Midbrain (tissue), 1 donor: ENCODE results near the gene FHIT.

Source experiments
- DNase-seq: peaks from one replicate; lab custom pipeline; 2025; lab: John Stamatoyannopoulos, UW

Gene FHIT

DNA sequence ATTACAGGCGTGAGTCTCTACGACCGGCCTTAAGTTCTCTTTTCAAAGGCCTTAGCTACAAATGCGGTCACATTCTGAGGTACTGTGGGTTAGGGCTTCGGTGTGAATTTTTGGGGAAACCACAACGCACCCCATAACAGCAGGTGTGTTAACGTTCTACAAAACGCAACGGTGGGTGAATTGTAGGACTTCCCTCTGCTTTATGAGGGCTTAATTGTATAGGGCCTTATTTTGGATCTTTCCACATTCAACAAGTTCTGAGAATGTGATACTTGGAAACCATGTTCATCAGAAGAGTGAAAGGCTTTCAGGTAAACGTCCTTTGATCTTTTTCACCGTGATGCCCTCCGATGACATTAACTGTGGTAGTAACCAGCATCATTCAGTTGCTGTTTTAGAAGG is 1202.8 kb downstream of the FHIT start:
- DNase-seq = no peak

DNA sequence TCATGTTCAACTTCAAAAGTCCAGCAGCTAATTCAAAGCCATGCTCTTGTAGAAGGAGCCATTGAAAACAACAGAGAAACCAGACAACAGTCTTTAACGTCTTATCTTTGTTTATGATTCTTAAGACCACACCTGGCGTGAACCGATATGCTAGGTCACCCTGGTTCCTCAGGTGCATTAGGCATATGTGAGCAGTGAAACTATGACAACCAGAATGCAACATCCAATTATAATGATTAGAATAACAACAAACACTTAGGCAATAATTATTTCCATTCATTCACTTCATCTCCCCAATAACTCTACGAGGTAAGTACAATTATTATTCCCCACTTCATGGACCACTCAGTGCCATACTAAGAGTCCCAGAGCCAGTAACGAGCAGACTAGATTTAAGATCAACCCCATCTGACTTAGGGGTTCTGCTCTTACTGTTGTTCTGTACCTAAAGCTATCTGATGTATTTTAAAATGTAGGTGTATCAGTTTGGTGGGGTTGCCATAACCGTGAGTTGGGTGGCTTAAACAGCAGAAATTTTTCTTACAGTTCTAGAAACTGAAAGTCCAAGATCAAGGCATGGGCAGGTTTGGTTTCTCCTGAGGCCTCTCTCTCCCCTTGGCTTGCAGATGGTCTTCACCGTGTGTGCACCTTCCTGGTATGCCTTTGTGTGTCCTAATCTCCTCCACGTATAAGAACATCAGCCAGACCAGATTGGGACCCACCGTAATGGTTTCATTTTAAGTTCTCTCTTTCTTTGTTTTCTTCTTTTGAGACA is 1203.6 kb downstream of the FHIT start:
- no peak for DNase-seq

DNA sequence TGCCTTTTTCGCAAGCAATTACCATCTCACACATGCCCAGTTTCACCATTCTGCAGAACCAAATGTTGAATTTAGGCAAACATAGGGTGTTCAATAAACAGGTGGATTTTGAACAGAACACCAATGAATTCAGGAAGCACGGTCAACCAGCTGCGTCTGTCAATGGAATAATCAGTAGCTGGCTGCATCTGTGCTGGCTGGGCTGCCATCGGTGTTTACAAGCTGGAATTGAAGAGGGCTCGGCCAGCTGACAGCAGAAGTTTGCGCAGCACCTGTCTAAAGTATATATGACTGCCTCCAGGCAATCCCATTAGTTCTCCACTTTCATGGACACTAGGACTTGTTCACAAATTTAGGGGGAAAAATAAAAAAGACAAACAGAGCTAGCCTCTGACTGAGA is 1205.0 kb downstream of the FHIT start:
- no peak for DNase-seq

GRCh38 chr3:60045686-60046085 is 1205.6 kb downstream of the FHIT start:
- no peak for DNase-seq

DNA sequence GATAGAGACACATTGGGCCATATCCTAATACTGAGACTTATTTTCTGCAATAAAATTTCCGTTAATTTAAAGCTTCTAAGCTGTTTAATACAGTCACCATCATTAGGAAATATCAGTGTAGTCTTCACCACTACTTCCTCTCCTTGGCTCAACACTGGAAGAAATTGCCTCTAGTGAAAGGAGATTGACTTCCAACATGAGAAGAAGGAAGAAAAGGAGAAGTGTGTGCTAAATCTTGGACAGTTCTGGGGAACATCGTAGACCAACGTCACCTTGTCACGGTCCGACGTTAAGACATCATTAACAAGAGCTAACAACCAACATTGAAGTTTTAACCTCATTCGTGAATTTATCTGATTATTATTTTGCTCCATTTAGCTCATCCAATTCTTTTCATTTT is 1214.4 kb downstream of the FHIT start:
- DNase-seq = no peak

GRCh38 chr3:60033901-60034453 is 1217.3 kb downstream of the FHIT start:
- no peak for DNase-seq

GRCh38 chr3:60030982-60031381 is 1220.3 kb downstream of the FHIT start:
- no peak for DNase-seq

GRCh38 chr3:60028233-60028632 is 1223.0 kb downstream of the FHIT start:
- DNase-seq = no peak

GRCh38 chr3:60027335-60027734 is 1223.9 kb downstream of the FHIT start:
- no peak for DNase-seq

- no peak for DNase-seq
Measured at GRCh38 chr3:60025096-60026050, 1225.9 kb downstream of the FHIT start.

GRCh38 chr3:60024400-60024799 is 1226.9 kb downstream of the FHIT start:
- DNase-seq = no peak

- no peak for DNase-seq
Measured at GRCh38 chr3:60023189-60023588, 1228.1 kb downstream of the FHIT start.

GRCh38 chr3:60017631-60018030 is 1233.6 kb downstream of the FHIT start:
- no peak for DNase-seq

DNA sequence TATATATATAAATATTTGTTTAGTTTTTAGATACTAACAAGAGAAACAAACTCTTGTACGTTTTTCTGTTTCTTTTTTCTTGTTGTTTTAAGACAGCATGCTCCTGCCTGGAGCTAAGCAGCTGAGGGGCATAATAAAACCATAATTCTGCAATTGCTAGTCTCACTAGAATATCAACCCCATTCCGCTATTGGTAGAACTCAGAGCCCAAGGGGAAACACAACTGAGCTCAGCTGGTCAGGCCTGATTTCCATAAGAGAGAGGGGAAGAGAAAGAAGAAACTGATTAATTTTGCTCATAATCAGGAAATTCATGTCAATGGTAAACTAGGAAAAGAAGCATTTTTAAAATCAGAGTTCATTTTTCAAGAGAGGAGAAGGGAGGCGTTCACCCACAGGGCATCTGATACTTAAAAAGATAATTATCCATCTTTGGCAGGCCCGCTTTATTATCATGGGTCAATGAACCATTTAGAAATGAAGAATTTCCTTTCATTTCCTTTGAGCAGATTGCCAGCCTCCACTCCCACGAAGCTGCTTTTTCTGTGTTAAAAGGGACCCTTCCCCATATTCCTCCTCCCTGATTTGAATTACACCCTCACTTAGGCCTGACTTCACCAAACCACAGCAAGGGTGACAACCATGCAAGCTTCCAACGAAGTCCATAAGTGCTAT is 1236.1 kb downstream of the FHIT start:
- no peak for DNase-seq

DNA sequence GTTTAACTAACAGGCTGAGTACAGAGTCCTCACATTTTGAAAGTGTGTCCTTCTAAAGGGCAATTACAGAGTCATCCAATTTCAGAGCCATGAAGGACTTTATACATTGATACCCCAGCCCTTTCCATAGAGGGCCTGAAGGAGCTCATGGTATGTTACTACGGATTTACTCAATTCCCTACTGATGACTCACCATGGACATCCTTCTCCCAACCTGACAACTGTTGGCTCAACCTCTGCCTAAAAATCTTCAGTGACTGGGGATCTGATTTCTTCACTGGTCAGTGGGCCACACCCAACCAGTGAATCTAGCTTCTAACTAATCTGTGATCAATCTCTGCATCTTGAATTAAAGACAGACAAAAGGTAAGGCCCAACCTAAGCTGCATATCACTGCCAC is 1238.0 kb downstream of the FHIT start:
- DNase-seq = no peak

GRCh38 chr3:60011218-60011617 is 1240.0 kb downstream of the FHIT start:
- DNase-seq = no peak

DNA sequence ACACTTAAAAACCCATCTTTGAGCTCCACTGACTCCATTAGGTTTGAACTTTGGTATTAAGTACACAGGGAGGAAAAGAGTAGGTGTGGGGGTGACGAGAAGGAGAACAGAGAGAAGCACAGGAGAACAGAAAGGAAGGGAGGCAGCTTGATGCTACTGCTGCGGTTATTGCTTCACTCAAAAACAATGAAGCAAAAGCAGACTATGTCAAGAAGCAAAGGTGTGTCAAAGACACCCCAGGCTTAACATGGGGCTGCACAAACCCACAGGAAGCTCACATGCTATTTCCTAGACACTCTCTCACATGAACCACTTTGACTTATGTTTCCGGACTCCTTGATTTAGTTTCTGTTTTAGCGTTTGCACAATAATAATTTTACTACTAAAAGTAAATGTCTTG is 1240.5 kb downstream of the FHIT start:
- no peak for DNase-seq

DNA sequence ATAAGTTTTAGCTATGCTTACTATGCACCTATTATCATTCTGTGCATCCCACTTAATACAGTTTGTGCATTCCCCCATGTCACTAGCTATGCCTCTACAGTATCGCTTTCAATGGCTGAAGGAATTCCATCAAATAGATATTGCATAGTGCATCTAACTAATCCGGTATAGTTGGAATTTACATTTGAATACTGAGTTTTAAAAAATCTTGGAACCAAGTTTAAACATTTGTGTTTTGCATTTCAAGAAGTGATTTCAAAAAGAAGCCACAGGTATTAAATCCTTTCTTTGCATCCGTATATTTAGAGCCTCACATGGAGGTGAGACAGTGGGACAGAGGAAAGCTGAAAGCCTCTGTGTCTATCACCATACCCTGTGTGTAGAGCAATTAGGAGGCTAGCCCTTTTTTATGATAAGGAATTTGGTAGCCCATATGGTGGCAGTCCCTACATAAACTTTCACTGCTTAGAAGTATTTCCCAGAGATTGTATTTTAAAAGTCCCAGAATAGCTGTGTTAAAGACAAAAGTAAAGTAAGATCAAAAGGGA is 1241.2 kb downstream of the FHIT start:
- DNase-seq = no peak

DNA sequence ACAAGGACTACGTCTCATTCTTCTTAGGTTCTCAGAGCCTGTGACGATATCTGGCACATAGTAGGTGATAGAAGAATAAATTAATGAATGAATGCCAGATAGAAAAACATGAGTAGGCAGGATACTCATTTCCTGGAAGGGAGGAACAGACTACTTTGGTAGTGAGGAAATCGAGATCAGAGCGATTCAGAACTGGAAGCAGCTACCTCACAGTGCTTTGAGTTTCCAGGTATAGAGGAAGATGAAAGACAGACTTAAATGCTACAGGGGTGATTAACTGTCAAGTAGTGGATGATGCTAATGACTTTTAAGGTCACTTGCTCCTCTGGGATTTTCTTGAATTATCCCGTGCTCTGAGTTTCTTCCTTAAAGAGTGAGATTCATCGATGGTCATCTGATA is 1249.9 kb downstream of the FHIT start:
- no peak for DNase-seq

- no peak for DNase-seq
Measured at GRCh38 chr3:60000311-60001105, 1250.7 kb downstream of the FHIT start.

- DNase-seq = no peak
Measured at GRCh38 chr3:59998058-59998457, 1253.2 kb downstream of the FHIT start.
